ENCODE results near the gene MYBBP1A.

The MYBBP1A gene

GRCh38 chr17:4488989-4489595, 66.1 kb downstream of the MYBBP1A start:
- Histone ChIP-seq H3K9me3 (ENCODE audit: control insufficient read depth, low read length) (no peaks in the 10 kb centered on the region), H3K36me3 (ENCODE audit: control insufficient read depth, insufficient read depth, low read length) (no peaks in the 10 kb centered on the region), H3K27me3 (ENCODE audit: control insufficient read depth, insufficient read depth, low read length) (no peaks in the 10 kb centered on the region), H3K4me1 (ENCODE audit: control insufficient read depth, insufficient read depth, low read length) (peaks cover 43% of the 10 kb centered on the region), H3K4me3 (ENCODE audit: low read length) (no peak overlapping the region), H3K9ac (ENCODE audit: low read length) (no peak overlapping the region)

Data from mucosa of stomach (tissue), 1 donor.